HepG2 (cell line): Measurements from ENCODE around the gene AKAP8. TPM values are rescaled to one million over a fixed set of nuclear protein-coding genes. Genes with fewer than 3 reads are reported as not detected.

Experiments
- CHD4 ChIP-seq: fragments of 200-600 bp; sonication (generic); IDR thresholded peaks from 2 replicates; pipeline ENCODE4 v1.7.0; 2017; ENCODE audit warnings: mild to moderate bottlenecking, low read length, borderline replicate concordance
- GLI4 ChIP-seq: sonication (generic); formaldehyde crosslinking; IDR thresholded peaks from 2 replicates; pipeline ENCODE4 v1.5.1; 2020; ENCODE audit warnings: missing genetic modification reagents, mild to moderate bottlenecking, moderate library complexity, borderline replicate concordance
- GTF2F1 ChIP-seq: fragments of 150-350 bp; IDR thresholded peaks from 2 replicates; pipeline ENCODE4 v1.6.1; 2014; ENCODE audit warnings: low read length
- HNRNPUL1 ChIP-seq: fragments of 200-400 bp; formaldehyde crosslinking; IDR thresholded peaks from 2 replicates; pipeline ENCODE4 v1.6.1; 2017; ENCODE audit warnings: low read depth, mild to moderate bottlenecking, low read length, moderate library complexity
- JUND ChIP-seq: sonication (generic); formaldehyde crosslinking; IDR thresholded peaks from 2 replicates; pipeline ENCODE4 v1.8.0; 2022; ENCODE audit warnings: mild to moderate bottlenecking, missing genetic modification reagents
- KDM3A ChIP-seq: IDR thresholded peaks from 2 replicates; pipeline ENCODE4 v1.6.1; 2018; ENCODE audit warnings: low read depth, missing compliant biosample characterization
- MLX ChIP-seq: IDR thresholded peaks from 2 replicates; pipeline ENCODE4 v1.6.1; 2016
- MYPOP ChIP-seq: sonication (generic); formaldehyde crosslinking; IDR thresholded peaks from 2 replicates; pipeline ENCODE4 v1.8.1; 2023; ENCODE audit warnings: mild to moderate bottlenecking, moderate library complexity, missing genetic modification reagents
- NFE2L2 ChIP-seq: fragments of 150-350 bp; IDR thresholded peaks from 2 replicates; pipeline ENCODE4 v1.6.1; 2014; ENCODE audit warnings: low read length
- NFYB ChIP-seq: sonication (generic); formaldehyde crosslinking; IDR thresholded peaks from 2 replicates; pipeline ENCODE4 v1.4.0; 2020; ENCODE audit warnings: missing genetic modification reagents
- NONO ChIP-seq, 2 experiments: fragments of 450-650 bp in 1 of 2; sonication (generic) in 1 of 2; formaldehyde crosslinking in 1 of 2; IDR thresholded peaks in 1 of 2; conservative IDR thresholded peaks in 1 of 2; 2 replicates each; pipeline versions ENCODE4 v1.6.1 to v1.8.0; 2017 to 2022; ENCODE audit warnings: mild to moderate bottlenecking in 1 of 2, missing genetic modification reagents in 1 of 2, moderate library complexity in 1 of 2
- POLR2A ChIP-seq, 2 experiments: IDR thresholded peaks; 2 replicates each; pipeline ENCODE4 v1.6.1; 2011; ENCODE audit warnings: low read depth in 2 of 2, low read length in 2 of 2, mild to moderate bottlenecking in 1 of 2, moderate library complexity in 1 of 2; ENCODE audit not compliant: insufficient read depth in 1 of 2
- RFX5 ChIP-seq: IDR thresholded peaks from 2 replicates; pipeline ENCODE4 v1.6.1; 2011; ENCODE audit warnings: low read depth, low read length, improper control_type of control experiment
- SRSF9 ChIP-seq: fragments of 200-400 bp; formaldehyde crosslinking; IDR thresholded peaks from 2 replicates; pipeline ENCODE4 v1.6.1; 2018; ENCODE audit warnings: borderline replicate concordance, mild to moderate bottlenecking, low read depth, low read length; ENCODE audit not compliant: insufficient read depth, poor library complexity, severe bottlenecking
- TCF7L2 ChIP-seq: IDR thresholded peaks from 2 replicates; pipeline ENCODE4 v1.6.1; 2011; ENCODE audit warnings: mild to moderate bottlenecking, low read depth, low read length, moderate library complexity
- TEF ChIP-seq: sonication (generic); formaldehyde crosslinking; IDR thresholded peaks from 2 replicates; pipeline ENCODE4 v1.5.0; 2020; ENCODE audit warnings: missing genetic modification reagents
- TFAP4 ChIP-seq: sonication (generic); IDR thresholded peaks from 2 replicates; pipeline ENCODE4 v1.6.1; 2016; ENCODE audit warnings: low read depth, borderline replicate concordance
- TFDP1 ChIP-seq: IDR thresholded peaks from 2 replicates; pipeline ENCODE4 v1.6.1; 2016; ENCODE audit warnings: missing compliant biosample characterization, missing genetic modification reagents, borderline replicate concordance
- TRIM22 ChIP-seq: fragments of 450-650 bp; IDR thresholded peaks from 2 replicates; pipeline ENCODE4 v1.6.1; 2017
- TRIM24 ChIP-seq: sonication (generic); formaldehyde crosslinking; IDR thresholded peaks from 2 replicates; pipeline ENCODE4 v1.8.0; 2022; ENCODE audit warnings: mild to moderate bottlenecking, missing genetic modification reagents
- ZBTB8A ChIP-seq: sonication (generic); formaldehyde crosslinking; IDR thresholded peaks from 2 replicates; pipeline ENCODE4 v1.4.0; 2020; ENCODE audit warnings: mild to moderate bottlenecking, low read depth, missing genetic modification reagents, borderline replicate concordance
- ZNF367 ChIP-seq: sonication (generic); formaldehyde crosslinking; IDR thresholded peaks from 2 replicates; pipeline ENCODE4 v1.4.0; 2020; ENCODE audit warnings: missing genetic modification reagents, borderline replicate concordance
- ZNF431 ChIP-seq: sonication (generic); formaldehyde crosslinking; IDR thresholded peaks from 2 replicates; pipeline ENCODE4 v1.9.0; 2022; ENCODE audit warnings: missing genetic modification reagents, low read depth, mild to moderate bottlenecking, borderline replicate concordance
- ZNF772 ChIP-seq: sonication (generic); formaldehyde crosslinking; IDR thresholded peaks from 2 replicates; pipeline ENCODE4 v1.5.0; 2020; ENCODE audit warnings: mild to moderate bottlenecking, missing genetic modification reagents
- polyA plus RNA-seq, 8 experiments: library from polyadenylated mRNA; depleted of rRNA in 3 of 8; stranded (reverse) in 7 of 8; unstranded in 1 of 8; fragments of >200 nt; fragmentation: Illumina TruSeq in 4 of 8; extraction: Trizol in 4 of 8; gene quantifications; 2 replicates each; pipeline versions ENCODE4 v1.2.1 to v1.2.3, GENCODE V29; 2011 to 2016; ENCODE audit warnings: low read depth in 4 of 8, missing spikeins in 1 of 8, mixed read lengths in 1 of 8; ENCODE audit not compliant: insufficient read depth in 1 of 8
- total RNA-seq, 5 experiments: library from RNA; depleted of rRNA; stranded (reverse); fragments of >200 nt; fragmentation: Illumina TruSeq; extraction: Trizol; gene quantifications; 2 replicates each; pipeline ENCODE4 v1.2.3, GENCODE V29; 2016; ENCODE audit warnings: low read depth in 1 of 5

The AKAP8 gene
- total and polyA plus RNA-seq, 2 of the 13 experiments (the other 11 are each of a cell fraction or from before 2014, with no cell fraction given), result 15.9 to 22.1 TPM

GRCh38 chr19:15379083-15379998 lies at the start of gene AKAP8 (continued):
- TF ChIP-seq ZNF431 (CRISPR knock-in tag), result no peak
- TF ChIP-seq GTF2F1, result no peak
- TF ChIP-seq KDM3A (CRISPR knock-in tag), result no peak
- TF ChIP-seq HNRNPUL1, result no peak; the same call in 1 of the 2 replicates
- TF ChIP-seq CHD4, result no peak
- peak; percentile 77 for TF ChIP-seq RFX5
- TF ChIP-seq POLR2A (IDR thresholded peaks at IDR 0.05; ENCODE audit: insufficient read depth in 1 of 2, low read depth in 2 of 2, low read length in 2 of 2), result peak; percentile 80 to 85
- no peak for TF ChIP-seq NFE2L2
- peak; percentile 85; the same call in 1 of the 2 replicates for TF ChIP-seq TFAP4
- TF ChIP-seq TRIM22, result no peak
- TF ChIP-seq ZBTB8A (CRISPR knock-in tag), result no peak
- TF ChIP-seq SRSF9, result no peak
- no peak for TF ChIP-seq TRIM24 (CRISPR knock-in tag)
- 0 out of 2 replicates have a peak, but pooled peaks have one; percentile 20 for TF ChIP-seq ZNF772
- TF ChIP-seq TEF (CRISPR knock-in tag), result no peak
- TF ChIP-seq NONO (IDR thresholded peaks at IDR 0.05), result no peak
- peak; percentile 97 for TF ChIP-seq NONO (CRISPR knock-in tag; conservative IDR thresholded peaks at IDR 0.05)
- no peak; the same call in 1 of the 2 replicates for TF ChIP-seq ZNF367 (CRISPR knock-in tag)
- peak; percentile 91 for TF ChIP-seq NFYB
- peak; percentile 43; the same call in 1 of the 2 replicates for TF ChIP-seq TFDP1 (CRISPR knock-in tag)
- TF ChIP-seq GLI4 (CRISPR knock-in tag), result peak; percentile 65; the same call in 1 of the 2 replicates
- TF ChIP-seq MLX (CRISPR knock-in tag), result 0 out of 2 replicates have a peak, but pooled peaks have one; percentile 17
- no peak for TF ChIP-seq JUND
- no peak for TF ChIP-seq TCF7L2
- 0 out of 2 replicates have a peak, but pooled peaks have one; percentile 11 for TF ChIP-seq MYPOP (CRISPR knock-in tag)
